ENCODE results near the gene SERPINE1. TPM values are rescaled to one million over a fixed set of nuclear protein-coding genes. Genes with fewer than 3 reads are reported as not detected.

The SERPINE1 gene
- total RNA-seq, 1 donor from 2014 or later: 68.3 TPM

DNA sequence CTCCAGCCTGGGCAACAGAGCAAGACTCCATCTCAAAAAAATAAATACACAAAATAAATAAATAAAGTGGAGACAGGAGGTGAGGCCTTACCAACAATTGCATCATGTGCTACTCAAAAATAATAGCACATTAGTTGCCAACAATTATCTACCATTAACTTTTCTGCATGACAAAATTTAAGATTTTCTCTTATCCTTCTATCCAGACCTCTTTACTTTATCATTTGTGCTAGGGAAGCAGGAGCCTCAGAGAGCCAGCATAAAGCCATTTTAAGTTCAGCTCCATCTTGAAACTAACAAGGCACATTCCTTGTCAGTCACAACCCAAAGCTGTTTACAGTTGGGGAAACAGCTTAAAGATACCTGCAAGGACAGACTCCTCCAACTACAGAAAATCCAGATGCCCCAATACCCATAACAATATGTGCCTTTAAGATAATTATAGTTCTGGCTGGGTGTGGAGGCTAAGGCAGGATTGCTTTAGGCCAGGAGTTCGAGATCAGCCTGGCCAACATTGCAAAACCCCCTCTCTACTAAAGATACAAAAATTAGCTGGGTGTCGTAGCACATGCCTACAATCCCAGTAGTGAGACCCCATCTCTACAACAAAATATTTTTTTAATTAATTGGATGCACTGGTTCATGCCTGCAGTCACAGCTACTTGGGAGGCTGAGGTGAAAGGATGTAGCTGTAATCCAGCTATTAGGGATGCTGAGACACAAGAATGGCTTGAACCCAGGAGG, 25.2 kb downstream of the SERPINE1 start:
- no peak for DNase-seq (ENCODE audit: low read depth in 2 of 2)

DNA sequence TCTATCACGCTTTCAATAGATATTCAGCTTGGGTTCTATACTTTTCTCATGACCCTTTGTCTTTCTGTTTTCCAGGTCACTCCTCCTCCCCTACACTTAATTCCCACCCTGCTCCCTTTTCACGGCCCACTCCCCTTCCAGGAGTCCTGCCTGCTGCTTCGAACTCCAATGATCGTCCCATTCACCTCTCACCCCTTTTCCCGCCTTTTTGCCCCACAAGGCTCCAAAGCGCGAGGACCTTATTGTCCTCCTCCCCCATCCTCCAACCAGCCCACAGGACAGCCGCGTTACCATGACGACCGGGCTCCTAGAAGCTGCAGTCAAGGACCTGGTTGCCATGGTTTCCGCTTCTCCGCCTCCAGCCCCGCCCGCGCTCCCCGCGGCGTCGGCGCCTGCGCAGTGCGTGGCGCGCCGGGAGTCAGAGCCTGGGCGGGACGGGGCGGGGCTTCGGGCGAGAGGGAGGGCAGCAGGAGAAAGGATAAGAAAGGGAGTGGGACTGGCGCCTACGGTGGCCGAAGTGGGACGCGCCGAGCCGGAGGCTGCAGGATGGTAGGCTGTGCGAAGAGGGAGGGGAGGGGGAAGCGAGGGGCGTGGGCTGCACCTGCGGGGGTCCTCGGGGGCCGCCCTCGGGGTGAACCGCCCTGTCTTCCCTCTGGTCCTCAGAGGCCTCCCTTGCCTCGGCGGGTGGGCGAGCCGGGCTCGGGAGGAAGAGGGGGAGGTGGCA, 27.2 kb downstream of the SERPINE1 start, which contains the start of gene AP1S1:
Gene AP1S1, plus strand, starts transcription at position 508 of the 724 bp plus-strand sequence. Its CDS starts 39 bp downstream, at position 547.
- peak; percentile 95 to 97 for DNase-seq (ENCODE audit: low read depth in 2 of 2)

DNA sequence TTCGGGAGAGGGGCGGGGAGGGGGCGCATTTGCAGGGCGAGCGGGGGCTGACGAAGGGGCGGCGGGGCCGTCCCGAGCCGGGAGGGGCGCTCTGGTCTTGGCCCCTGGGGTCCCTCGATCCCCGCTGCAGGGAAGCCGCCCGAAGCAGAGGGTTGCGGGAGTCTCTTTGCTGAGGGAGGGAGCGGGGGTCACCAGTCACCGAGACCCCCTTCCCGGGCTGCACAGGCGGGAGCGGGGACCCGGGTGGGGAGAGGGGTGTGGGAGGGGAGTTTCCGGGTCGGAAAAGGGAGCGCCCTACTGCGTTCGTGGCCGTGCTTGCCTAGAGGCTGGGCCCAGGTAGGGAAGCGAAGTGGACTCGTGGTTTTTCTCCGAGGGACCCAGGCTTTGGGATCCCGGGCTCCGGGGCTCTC, 27.8 kb downstream of the SERPINE1 start:
- no peak for DNase-seq (ENCODE audit: low read depth in 2 of 2)

- DNase-seq (ENCODE audit: low read depth in 2 of 2): no peak
Measured at GRCh38 chr7:101155303-101155702, 28.4 kb downstream of the SERPINE1 start.

DNA sequence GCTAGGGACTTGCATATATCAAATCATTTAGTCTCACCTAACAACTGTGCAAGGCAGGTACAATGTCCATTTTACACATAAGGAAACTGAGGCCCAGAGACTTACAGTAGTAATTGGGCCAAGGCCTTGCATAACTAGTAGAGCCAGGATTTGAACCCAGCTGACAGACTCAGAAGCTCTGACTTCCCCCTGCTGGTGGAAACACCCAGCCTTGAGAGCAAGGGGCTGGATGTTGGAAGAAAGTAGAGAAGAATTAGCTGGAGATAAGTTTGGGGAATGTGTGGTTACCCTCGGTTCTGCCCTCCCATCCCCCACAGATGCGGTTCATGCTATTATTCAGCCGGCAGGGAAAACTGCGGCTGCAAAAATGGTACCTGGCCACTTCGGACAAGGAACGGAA, 29.4 kb downstream of the SERPINE1 start:
- no peak for DNase-seq (ENCODE audit: low read depth in 2 of 2)

- no peak for DNase-seq (ENCODE audit: low read depth in 2 of 2)
Measured at GRCh38 chr7:101156866-101157589, 30.1 kb downstream of the SERPINE1 start.

GRCh38 chr7:101159696-101160674, 33.1 kb downstream of the SERPINE1 start:
- DNase-seq (ENCODE audit: low read depth in 2 of 2): peak in 1 of 2 donors; percentile 44

GRCh38 chr7:101160910-101161309, 34.0 kb downstream of the SERPINE1 start:
- no peak for DNase-seq (ENCODE audit: low read depth in 2 of 2)

GRCh38 chr7:101161692-101162471, 35.0 kb downstream of the SERPINE1 start:
- DNase-seq (ENCODE audit: low read depth in 2 of 2): no peak

GRCh38 chr7:101162551-101163278, 35.8 kb downstream of the SERPINE1 start:
- peak in 1 of 2 donors; percentile 42 for DNase-seq (ENCODE audit: low read depth in 2 of 2)

DNA sequence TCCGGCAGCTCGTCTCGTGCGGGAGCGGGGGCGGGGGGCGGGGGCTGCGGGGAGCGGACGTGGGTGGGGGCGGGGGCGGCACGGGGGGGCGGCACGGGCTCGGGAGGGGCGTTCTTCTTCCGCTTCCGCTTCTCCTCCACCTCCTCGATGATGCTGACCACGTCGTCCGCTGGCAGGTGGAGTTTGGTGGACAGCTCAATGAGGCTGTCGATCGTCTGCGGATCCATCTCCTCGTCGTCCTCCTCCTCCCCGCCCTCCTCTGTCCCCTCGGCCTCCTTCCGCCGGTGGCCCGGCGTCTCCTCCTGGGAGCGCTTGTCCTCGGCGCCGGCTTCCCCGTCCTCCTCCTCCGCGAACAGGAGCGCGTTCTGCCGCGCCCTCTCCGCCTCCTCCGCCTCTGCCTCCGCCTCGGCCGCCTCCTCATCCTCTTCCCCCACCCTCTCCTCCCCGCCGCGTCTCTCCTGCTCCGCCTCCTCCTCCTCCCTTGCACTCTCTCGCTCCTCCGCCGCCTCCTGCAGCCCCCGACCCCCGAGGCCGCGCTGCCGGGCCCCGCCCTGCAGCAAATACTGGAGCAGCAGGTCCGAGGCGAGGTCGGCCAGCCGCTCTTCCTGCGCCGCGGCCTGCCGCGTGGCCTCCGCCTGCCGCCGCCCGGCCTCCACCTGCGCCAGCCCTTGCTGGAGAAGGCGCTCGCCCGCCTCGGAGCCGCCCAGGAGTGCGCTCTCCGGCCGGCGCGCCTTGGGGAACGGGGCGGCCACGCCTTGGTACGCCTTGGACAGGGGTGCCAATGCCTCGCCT, 36.6 kb downstream of the SERPINE1 start:
- DNase-seq (ENCODE audit: low read depth in 2 of 2): no peak

- peak; percentile 64 to 76 for DNase-seq (ENCODE audit: low read depth in 2 of 2)
Measured at GRCh38 chr7:101164071-101164840, 37.4 kb downstream of the SERPINE1 start.

DNA sequence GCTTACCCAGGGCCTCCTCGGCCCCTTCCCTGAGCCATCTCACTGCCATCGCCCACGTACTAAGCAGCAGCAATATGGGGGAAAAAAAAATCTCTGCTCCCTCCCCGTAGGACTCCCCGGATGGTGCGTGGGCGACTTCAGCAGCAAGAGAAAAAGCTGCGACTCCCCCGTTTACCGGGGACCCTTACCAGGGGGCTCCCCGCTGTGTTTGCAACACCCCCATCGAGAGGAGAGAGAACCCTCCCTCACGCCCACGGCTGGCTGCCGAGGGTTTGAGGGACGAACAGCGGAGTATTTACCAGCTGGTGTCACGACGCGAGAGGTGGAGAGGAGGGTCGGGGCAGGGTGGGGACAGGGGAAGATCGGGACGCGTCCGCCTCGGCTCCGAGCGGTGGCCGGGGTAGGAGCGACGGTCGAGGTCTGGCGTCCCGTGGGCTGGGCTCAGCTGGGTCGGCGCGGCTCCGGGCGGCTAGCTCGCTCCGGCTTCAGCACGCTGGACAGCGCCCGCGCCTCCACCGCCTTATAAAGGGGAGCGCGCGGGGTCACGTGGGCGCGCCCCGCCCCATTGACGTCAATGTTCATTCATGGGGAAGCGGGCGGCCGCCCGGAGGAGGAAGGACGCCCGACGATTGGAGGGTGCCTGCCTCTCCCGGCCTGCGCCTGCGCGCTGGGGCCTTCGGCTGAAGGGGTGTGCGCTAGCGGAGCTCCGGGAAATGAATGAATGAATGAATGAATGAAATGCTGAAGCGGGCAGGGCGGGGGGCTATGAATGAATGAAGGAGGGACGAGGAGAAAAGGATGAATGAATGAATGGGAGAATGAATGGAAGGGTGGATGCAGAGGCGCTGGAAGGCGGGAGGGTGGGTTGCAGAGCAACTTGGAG, 38.4 kb downstream of the SERPINE1 start, which contains the start of gene VGF:
Gene VGF, minus strand, starts transcription at position 495 of the 883 bp plus-strand sequence. CDS start 726 bp downstream, outside the sequence.
- peak; percentile 94 to 95 for DNase-seq (ENCODE audit: low read depth in 2 of 2)

GRCh38 chr7:101165958-101166647, 39.2 kb downstream of the SERPINE1 start:
- DNase-seq (ENCODE audit: low read depth in 2 of 2): no peak

- no peak for DNase-seq (ENCODE audit: low read depth in 2 of 2)
Measured at GRCh38 chr7:101166648-101166908, 39.7 kb downstream of the SERPINE1 start.

DNA sequence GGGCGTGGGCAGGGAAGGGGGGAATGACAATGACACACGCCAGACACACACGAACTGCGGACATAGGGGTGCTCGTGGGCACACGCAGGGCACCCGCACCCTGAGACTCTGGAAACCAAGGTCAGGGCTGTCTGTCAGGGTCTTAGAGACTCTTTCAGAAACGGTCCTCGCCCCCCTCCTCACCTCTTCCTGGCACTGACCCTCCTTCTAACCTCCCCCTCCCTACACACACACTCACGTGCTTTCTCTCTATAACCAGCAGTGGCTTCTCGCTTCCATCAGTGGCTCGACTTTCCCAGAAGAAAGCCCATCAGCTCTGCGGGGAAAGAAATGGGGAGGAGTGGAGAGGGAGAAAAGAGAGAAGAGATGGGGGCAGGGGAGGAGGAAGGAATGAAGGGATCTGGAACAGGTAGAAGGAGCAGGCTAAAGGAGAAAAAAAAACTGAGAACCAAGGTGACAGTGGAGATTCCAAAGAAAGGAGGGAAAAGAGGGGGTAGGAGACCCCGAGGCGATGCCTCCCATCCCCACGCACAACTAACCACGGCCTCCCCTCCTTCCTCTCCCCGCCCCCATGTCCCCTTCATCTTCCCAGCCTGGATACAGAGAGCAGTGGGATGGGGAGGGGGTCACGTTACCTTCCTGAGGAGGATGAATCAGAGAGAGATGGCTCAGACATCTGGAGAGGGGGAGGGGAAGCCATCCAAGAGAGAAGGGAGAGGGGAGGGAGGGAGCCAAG, 40.2 kb downstream of the SERPINE1 start:
- DNase-seq (ENCODE audit: low read depth in 2 of 2): no peak

All from lung microvascular endothelial cell (primary cell).